GM18873 (cell line): Measurements from ENCODE around the gene IGSF3.

Experiments
- ATAC-seq: cut with Tn5 transposase; IDR thresholded peaks from one replicate; pipeline ENCODE4 v1.9.1; 2021; ENCODE audit warnings: mild to moderate bottlenecking, moderate library complexity, moderate number of reproducible peaks; ENCODE audit not compliant: unreplicated experiment, low FRiP score

IGSF3 gene

DNA sequence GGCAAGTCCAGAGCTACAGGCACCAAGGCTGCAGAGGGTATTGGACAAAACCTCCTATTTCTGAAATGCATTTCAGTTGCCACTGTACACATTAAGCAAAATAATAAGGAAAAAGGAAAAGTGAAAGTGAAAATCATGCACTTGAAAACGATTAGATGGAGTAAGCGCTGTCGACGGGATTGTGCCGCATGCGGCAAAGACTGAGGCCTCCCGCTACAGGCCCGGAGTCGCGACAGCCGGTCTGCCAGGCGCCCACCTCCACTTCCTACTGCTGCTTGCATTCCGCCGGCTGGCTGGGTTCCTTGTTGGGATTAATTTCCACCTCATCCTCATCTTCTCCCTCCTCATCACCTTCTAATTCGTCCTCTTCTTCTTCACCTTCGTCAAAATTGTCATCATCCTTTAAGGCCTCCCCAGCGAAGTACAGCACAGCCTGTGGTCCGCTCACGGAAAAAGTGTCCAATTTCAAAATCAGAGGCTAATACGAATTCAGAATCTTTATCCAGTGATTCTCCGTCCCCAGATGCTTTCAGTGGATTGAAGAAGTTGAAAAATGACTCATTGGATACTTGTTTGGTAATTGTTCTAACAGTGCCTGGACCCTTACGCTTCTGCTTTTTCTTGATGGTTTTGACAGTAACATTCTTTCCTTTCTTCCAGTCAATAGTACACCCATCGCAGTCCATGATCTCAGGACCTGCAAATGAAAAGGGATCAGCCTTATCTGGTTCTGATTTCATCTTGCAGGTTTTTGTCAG lies 134.7 kb downstream of the IGSF3 start:
- no peak for ATAC-seq

DNA sequence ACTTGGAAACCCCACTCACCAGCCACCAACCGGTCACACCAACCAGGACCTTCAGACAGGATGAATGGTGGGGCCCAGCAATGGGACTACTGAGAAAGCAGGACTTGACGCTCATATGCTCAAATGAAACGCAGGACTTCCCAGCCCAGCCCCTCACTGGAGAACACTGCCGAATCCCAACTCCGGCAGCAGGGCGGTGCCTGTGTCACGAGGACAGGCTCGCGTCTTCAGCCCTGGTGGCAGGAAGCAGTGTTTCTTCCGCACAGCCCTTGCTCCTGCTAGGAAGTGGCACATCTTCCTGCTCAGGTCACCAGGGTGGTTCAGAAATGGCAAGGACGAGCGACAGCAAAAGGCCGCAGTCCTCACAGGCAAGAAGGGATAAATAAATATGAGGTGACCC lies 135.6 kb downstream of the IGSF3 start:
- ATAC-seq, result no peak

DNA sequence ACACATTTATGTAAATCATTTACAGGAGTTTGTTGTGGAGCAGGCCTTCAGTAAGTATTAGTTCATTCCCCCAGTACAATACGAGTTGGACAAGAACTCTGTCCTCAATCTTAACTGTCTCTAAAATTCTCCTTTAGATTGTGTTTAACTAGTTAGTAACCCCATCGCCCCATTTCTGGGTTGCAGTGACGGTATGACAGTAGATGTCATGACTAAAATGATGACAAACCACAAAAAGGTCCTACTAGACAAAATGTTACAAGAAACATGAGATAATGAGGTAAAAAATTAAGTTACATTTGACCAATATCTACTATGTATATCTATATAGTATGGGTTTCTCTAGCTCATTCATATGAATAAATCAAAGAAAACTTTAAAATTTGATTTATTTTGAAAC lies 137.9 kb downstream of the IGSF3 start:
- ATAC-seq, result no peak

DNA sequence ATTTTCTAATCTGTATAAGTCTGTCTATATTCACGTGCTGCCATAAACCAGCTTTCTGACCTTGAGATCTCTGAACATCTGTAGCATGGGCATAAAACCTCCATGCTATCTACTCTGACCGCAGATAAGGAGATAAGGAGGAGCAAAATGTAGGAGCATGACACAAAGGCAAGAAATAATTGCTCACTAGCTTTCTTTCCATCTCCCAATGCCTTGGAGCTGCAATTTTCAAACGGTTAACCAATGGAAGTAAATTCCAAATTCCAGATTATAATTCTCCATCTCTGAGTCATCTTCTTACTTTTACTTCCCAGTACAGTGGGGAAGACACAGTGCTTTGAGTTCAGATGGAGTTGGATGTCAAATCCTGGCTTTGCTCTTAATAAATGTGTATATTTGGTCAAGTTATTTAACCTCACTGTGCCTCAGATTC lies 138.3 kb downstream of the IGSF3 start:
- no peak for ATAC-seq

DNA sequence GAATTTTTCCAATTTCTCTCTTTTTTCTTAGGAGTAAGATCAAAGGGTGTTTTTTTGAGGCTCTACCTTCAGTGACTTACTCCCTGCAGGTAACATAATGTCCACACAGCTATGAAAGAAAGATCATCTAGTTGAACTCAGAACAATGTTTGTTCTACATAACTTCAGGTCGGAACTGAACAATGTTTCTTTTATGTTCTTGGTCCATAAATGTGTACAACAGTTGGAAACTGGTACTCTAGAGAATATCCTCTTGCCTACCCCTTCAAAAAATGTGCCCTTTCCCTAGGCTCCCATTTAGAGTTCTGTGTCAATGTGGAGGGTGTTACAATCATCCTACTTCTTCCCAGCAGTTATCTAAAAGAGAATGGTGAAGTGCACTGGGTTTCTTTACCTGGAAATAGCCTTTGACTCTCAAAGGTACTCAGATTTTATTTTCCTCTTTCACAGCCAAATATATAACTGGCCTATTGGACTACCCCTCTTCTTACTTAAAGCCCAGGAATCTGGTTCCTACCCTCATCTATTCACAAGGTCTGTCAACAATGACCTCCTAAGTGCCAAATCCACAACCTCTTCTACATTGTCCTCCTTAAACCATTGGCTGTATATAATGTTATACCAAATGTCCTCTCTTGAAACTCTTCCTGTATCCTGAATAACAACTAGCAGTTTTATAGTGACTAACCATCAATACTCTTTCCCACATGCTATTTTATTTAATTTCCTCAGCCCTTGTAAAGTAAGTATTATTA lies 139.0 kb downstream of the IGSF3 start:
- no peak for ATAC-seq

DNA sequence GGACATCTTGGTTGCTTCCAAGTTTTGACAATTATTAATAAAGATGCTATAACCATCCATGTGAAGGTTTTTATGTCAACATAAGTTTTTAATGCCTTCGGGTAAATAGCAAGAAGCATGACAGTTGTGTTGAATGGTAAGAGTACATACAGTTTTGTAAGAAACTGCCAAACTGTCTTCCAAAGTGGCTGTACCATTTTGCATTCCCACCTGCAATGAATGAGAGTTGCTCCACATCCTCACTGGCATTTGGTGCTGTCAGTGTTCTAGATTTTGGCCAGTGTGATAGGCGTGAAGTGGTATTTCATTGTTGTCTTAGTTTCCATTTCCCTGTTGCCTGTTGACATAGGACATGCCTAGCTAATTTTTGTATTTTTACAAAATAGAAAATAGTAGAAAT lies 142.1 kb downstream of the IGSF3 start:
- no peak for ATAC-seq
